ENCODE measurements around the gene FRRS1L. TPM values are rescaled to one million over a fixed set of nuclear protein-coding genes. Genes with fewer than 3 reads are reported as not detected.
"Not testable (repeated sequence)": the region's sequence is repeated elsewhere in the genome, so short reads cannot be mapped to it uniquely, and the experiment has no call there.

Gene FRRS1L
- total RNA-seq, 1 donor from 2014 or later = 7.2 TPM

DNA sequence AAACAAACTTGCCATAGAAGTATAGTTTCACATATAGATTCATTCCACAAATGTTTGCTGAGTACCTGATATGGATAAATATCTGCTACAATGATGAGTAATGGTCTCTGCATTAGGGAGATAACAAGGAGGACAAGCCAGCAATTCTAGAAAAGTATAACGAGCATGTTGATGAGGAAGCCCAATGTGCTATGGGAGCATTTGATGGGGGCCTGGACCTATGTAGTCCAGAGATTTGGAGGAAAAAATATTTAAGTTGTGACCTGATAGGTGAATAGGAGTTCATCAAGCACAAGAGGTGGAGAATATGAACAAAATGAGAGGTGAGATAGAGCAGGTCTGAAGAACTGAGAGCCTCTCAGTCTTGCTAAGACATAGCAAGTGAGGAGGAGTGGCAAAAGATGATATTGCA, 32.9 kb downstream of the FRRS1L start:
- H3K4me3 Mint-ChIP-seq = no peak overlapping the region

DNA sequence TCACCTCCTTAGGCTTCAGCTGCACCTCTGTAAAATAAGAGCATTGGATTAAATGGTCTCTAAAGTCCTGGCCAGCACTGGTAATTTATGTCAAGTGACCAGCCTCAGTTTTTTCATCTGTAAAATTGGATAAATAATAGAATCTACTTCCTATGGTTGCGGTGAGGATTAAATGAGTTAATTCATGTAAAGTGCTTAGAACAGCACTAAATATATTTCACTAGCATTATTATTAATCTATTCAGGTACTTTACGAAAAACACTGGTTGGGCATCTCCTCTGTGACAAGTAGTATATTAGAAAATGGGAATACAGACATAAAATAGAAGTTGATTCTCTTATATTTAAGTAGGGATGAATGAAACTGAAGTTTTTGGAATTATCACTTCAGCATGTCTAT, 33.5 kb downstream of the FRRS1L start:
- no peaks in the 10 kb centered on the region for H3K27me3 Mint-ChIP-seq
- H3K27ac Mint-ChIP-seq = no peak overlapping the region
- H3K4me1 Mint-ChIP-seq (ENCODE audit: unreplicated experiment) = no peaks in the 10 kb centered on the region
- TF ChIP-seq, protein P1, sequence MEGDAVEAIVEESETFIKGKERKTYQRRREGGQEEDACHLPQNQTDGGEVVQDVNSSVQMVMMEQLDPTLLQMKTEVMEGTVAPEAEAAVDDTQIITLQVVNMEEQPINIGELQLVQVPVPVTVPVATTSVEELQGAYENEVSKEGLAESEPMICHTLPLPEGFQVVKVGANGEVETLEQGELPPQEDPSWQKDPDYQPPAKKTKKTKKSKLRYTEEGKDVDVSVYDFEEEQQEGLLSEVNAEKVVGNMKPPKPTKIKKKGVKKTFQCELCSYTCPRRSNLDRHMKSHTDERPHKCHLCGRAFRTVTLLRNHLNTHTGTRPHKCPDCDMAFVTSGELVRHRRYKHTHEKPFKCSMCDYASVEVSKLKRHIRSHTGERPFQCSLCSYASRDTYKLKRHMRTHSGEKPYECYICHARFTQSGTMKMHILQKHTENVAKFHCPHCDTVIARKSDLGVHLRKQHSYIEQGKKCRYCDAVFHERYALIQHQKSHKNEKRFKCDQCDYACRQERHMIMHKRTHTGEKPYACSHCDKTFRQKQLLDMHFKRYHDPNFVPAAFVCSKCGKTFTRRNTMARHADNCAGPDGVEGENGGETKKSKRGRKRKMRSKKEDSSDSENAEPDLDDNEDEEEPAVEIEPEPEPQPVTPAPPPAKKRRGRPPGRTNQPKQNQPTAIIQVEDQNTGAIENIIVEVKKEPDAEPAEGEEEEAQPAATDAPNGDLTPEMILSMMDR (conservative IDR thresholded peaks at IDR 0.05) = no peak
- H3K9me3 Mint-ChIP-seq = no peaks in the 10 kb centered on the region
- no peak for DNase-seq (ENCODE audit: extremely low spot score, unreplicated experiment)
- no peaks in the 10 kb centered on the region for H3K36me3 Mint-ChIP-seq
- no peak overlapping the region for H3K4me3 Mint-ChIP-seq

More for the DNA sequence above, 32.9 kb downstream of the FRRS1L start:
- Mint-ChIP-seq H3K9me3 (no peaks in the 10 kb centered on the region), H3K27me3 (no peaks in the 10 kb centered on the region), H3K36me3 (no peaks in the 10 kb centered on the region), H3K4me1 (ENCODE audit: unreplicated experiment) (no peaks in the 10 kb centered on the region), H3K27ac (no peak overlapping the region)
- TF ChIP-seq, protein P1 (conservative IDR thresholded peaks at IDR 0.05) = no peak
- no peak for DNase-seq (ENCODE audit: extremely low spot score, unreplicated experiment)

DNA sequence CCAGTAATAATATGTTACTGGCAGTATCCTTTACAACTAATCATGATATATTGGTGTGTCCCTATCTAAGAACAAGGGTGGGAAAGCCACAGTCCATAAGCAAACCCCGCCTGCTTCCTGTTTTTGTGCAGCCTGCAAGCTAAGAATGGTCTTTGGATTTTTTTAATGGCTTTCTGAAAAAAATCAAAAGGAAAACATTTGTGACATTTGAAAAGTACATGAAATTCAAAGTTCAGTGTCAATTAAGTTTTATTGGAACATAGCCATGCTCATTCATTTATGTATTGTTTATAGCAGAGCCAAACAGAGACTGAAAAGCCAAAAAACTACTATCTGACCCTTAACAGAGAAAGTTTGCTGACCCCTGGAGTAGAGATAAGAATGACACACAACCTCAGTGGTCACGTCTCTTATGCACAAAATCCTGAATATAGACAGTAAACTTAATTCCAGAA, 34.5 kb downstream of the FRRS1L start:
- Mint-ChIP-seq H3K9me3 (no peaks in the 10 kb centered on the region), H3K4me1 (ENCODE audit: unreplicated experiment) (no peaks in the 10 kb centered on the region), H3K27ac (no peak overlapping the region), H3K27me3 (no peaks in the 10 kb centered on the region), H3K4me3 (no peak overlapping the region), H3K36me3 (no peaks in the 10 kb centered on the region)
- TF ChIP-seq, protein P1 (conservative IDR thresholded peaks at IDR 0.05) = no peak
- DNase-seq (ENCODE audit: extremely low spot score, unreplicated experiment) = no peak

DNA sequence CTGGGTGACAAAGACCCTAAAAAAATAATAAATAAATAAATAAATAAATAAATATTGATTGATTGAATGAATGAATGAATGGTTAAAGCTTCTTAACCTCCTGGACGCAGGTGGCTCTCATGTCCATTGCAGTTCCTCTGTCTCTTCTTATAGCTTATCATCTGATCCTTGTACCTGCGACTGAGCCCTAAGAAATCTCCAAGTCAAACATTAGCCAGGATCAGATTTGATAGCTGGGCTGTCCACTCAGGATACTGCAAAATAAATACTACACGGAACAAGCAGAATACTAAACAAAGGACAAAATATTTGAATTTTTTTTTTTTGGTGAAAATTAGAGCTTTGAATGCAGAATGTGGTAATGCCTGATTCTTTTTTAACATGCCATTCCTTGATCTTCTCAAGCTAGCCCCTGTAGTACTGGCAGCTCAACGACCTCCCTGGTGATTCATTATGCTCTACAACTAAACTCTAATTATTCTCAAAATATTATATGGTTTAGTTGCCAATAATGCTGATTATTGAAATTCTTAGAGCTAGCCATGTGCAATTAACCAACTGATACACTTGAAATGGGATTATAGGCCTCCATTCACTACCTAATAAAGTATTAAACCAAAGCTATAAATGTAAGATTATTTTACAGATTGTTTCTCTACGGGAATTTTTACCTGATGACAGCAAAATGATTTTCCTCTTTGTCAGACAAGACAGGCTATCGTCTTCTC, 37.4 kb downstream of the FRRS1L start:
- H3K27me3 Mint-ChIP-seq = no peaks in the 10 kb centered on the region
- H3K36me3 Mint-ChIP-seq = no peaks in the 10 kb centered on the region
- no peaks in the 10 kb centered on the region for H3K4me1 Mint-ChIP-seq (ENCODE audit: unreplicated experiment)
- no peak for DNase-seq (ENCODE audit: extremely low spot score, unreplicated experiment)
- no peak overlapping the region for H3K27ac Mint-ChIP-seq
- TF ChIP-seq, protein P1 (conservative IDR thresholded peaks at IDR 0.05) = no peak
- H3K9me3 Mint-ChIP-seq = no peaks in the 10 kb centered on the region
- no peak overlapping the region for H3K4me3 Mint-ChIP-seq

DNA sequence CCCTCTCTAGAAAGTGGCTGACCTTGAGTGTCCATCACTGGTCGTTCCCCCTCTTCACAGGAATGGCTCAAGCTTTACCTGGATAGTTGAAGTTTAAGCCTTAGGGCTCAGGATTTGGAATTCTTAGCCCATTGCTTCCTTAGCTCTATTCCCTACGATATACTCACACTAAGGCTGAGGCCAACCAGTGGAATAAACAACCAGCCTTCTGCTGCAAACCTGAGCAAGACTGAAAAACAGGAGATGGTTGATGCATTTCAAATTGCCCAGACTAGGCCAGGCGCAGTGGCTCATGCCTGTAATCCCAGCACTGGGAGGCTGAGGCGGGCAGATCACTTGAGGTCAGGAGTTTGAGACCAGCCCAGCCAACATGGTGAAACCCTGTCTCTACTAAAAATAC, 40.4 kb downstream of the FRRS1L start:
- H3K27me3 Mint-ChIP-seq; DNase-seq (ENCODE audit: extremely low spot score, unreplicated experiment): not testable (repeated sequence)

DNA sequence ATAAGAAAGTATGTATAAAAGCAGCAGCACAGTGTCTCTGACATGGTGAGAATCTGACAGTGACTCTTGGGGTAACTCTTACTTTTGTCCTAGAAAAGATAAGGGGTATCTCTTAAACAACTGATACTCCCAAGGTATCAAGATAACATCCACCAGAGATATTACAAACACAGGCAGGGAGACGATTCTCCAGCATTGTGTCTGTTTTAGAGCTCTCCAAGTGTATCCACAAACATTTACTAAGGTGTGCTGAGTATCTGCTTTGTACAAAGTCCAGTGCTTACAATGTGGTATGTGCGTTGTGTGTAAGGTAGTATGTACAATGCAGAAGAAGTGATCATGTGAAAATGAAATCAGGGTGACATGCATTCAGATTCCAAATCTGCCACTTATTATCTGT, 42.9 kb downstream of the FRRS1L start:
- no peaks in the 10 kb centered on the region for H3K9me3 Mint-ChIP-seq
- H3K36me3 Mint-ChIP-seq = no peaks in the 10 kb centered on the region
- no peak overlapping the region for H3K4me3 Mint-ChIP-seq
- TF ChIP-seq, protein P1 (conservative IDR thresholded peaks at IDR 0.05) = no peak
- H3K27me3 Mint-ChIP-seq = no peaks in the 10 kb centered on the region
- H3K4me1 Mint-ChIP-seq (ENCODE audit: unreplicated experiment) = peaks cover 10% of the 10 kb centered on the region
- no peak overlapping the region for H3K27ac Mint-ChIP-seq
- DNase-seq (ENCODE audit: extremely low spot score, unreplicated experiment) = no peak

More for the DNA sequence above, 40.4 kb downstream of the FRRS1L start:
- not testable (repeated sequence) for H3K4me1 Mint-ChIP-seq (ENCODE audit: unreplicated experiment); H3K4me3 Mint-ChIP-seq; H3K27ac Mint-ChIP-seq; H3K36me3 Mint-ChIP-seq; H3K9me3 Mint-ChIP-seq
